SKM-1 (cell line): ENCODE results near the gene IQCE.

ENCODE experiments used
- DNase-seq: peaks from one replicate; lab custom pipeline; 2025; ENCODE audit not compliant: unreplicated experiment; lab: John Stamatoyannopoulos, UW

The IQCE gene

GRCh38 chr7:2660359-2661095 is 101.7 kb downstream of the IQCE start:
- no peak for DNase-seq

DNA sequence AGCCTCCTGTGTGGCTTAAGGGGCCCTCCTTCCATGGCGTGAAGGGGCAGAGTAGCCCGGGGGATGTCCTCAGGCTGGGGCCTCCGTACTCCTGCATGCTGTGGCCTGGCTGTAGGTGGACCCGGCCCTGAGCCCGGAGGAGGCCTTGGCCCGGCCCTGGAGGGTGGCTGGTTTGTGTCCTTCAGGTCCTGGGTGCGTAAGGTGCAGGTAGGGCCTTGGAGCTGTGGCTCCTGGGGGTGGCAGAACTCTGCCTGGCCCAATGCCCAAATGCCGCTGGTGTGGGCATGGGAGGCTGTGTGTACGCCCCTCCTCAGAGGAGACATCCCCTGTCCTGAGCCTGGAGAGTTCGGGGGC is 102.3 kb downstream of the IQCE start:
- DNase-seq = no peak

GRCh38 chr7:2661602-2662272 is 103.0 kb downstream of the IQCE start:
- DNase-seq = no peak

DNA sequence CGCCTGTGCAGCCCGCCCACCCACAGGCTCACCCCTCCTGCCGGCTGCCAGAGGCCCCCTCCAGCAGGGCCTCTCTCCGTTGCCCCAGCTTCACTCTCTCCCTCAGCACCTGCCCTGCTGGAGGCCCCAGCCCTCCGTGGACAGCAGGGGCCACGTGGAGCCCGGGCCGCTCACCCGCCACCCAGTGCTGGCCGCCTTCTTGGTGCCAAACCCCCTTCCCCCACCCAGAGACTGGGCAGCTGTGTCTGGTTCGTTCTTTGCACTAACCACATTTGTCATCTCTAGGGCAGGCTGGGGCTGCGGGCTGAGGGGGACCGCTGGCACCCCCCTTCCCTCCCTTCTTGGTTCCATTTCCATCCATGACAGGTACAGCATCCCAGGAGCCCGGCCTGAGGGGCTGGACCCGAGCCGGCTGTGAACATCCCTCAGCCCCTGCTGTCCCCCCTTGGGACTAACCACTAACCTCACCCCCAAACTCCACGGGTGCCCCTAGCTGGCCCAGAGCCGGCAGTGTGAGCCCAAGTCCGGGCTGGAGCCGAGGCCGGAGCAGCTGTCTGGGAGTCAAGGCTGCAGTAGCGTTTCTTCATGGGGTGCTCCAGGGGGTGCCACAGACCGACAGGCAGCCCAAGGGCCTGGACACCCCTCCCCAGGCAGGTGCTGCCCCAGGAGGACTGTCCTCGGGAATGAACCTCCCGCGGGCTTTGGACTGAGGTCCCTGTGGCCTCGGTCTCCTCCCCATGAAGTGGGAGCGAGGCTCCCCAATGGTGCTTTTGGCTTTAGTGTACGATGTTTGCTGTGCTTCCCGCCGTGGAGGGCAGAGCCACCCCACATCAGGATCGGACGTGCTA is 103.7 kb downstream of the IQCE start:
- no peak for DNase-seq

DNA sequence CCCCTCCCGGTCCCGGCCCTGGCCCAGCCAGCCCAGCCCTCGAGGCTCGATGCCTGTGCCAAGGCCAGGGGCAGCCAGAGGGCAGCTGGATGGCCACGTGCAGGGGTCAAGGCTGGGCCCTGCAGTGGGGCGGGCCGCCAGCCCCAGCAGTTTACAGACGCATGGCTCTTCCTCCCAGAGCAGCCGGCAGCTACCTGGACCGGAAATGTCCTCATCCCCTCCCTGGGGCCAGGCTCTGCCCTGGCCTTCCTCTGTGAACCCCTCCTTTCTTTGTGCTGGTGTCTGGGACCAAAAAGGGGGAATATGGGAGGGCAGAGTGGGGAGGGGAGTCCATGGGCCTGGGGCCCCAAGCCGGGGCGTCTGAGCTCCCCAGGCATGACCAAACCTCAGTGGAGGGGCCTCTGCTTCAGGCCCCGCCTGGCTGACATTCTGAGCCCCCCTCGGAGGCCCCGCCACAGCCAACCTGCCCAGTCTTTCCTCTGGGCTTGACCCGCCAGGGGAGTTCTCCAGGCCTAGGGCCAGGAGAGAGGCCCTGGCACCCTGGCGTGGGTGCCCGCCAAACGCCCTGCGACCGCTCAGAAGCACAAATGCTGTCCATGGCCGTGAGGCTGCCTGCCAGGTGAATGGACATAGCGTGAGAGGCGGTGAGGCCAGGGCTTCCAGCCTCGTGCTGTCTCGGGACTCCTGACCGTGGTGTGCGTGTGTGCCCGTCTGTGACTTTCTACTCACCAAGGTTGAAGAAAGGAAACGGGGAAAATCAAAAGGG is 104.5 kb downstream of the IQCE start:
- DNase-seq = no peak

DNA sequence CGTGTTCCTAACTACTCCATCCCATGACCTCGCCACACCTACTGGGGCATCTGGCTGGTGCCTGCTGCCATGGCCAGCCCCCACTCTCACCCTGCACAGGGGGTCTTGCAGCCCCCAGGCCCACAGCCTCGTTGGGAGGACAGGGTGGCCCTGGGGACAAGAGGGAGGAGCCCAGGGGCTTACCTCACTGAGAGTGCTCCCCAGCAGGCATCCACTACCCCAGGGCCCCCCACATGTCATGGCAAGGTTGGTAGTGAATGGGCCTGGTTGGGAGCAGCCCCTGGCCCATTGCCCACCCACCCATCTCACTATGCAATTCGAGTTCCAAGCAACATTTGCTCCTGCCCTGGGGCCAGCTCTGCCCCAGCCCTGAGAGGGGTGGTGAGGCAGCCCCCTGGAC is 105.2 kb downstream of the IQCE start:
- DNase-seq = no peak
